HCT116 (cell line): Measurements from ENCODE around the gene KIF25. TPM values are rescaled to one million over a fixed set of nuclear protein-coding genes. Genes with fewer than 3 reads are reported as not detected.

ENCODE experiments used
- ATAC-seq: fragments of 200-7000 bp; cut with Tn5 transposase; 2 replicates; pipeline ENCODE4 v1.9.1; 2020; ENCODE audit warnings: mild to moderate bottlenecking, moderate library complexity
- BruUV-seq: library from RNA; stranded (reverse); fragments of 400-500 nt; replicated peaks from 2 replicates; lab custom pipeline; 2021; lab: Mats Ljungman, UMichigan
- CTCF ChIA-PET: fragments of 300-600 bp; sonication (Branson Sonifier 250); formaldehyde crosslinking; loops from one replicate; lab custom pipeline; 2021; ENCODE audit warnings: antibody characterized with exemption; lab: Charles Lee
- POLR2A ChIA-PET: fragments of 300-600, 350-600 bp; sonication (Branson Sonifier 250); formaldehyde crosslinking; loops from one replicate; lab custom pipeline; 2021; ENCODE audit warnings: antibody characterized with exemption; lab: Charles Lee
- RAD21 ChIA-PET, 2 experiments: fragments of 300-600 bp; sonication (Branson Sonifier 250); formaldehyde crosslinking; loops; one replicate each; lab custom pipeline; 2023; ENCODE audit warnings: low total read pairs in 2 of 2; ENCODE audit not compliant: uncharacterized antibody in 2 of 2, unreplicated experiment in 2 of 2, low non-redundant PET in 1 of 2; lab: Charles Lee
- DNase-seq: peaks from one replicate; pipeline ENCODE4 v3.0.0-alpha.2; 2010; ENCODE audit warnings: low read depth, low spot score
- H2AFZ ChIP-seq: fragments of 200-600 bp; shearing (Covaris generic), sonication (generic); 2 replicates; pipeline ENCODE4 v1.6.1; 2017; ENCODE audit warnings: low read depth, mixed run types, mixed read lengths, antibody characterized with exemption, low read length; ENCODE audit not compliant: poor library complexity, severe bottlenecking
- H3K27ac ChIP-seq: 2 replicates; pipeline ENCODE4 v1.5.1; 2012; ENCODE audit warnings: low read depth, low read length
- H3K27me3 ChIP-seq: fragments of 200-600 bp; sonication (generic); 2 replicates; pipeline ENCODE4 v1.6.1; 2016; ENCODE audit warnings: mixed run types, low read length, mixed read lengths; ENCODE audit not compliant: insufficient read depth
- H3K36me3 ChIP-seq, 2 experiments: fragments of 200-500 bp in 1 of 2; fragments of 200-600 bp in 1 of 2; sonication (Bioruptor generic) in 1 of 2; sonication (generic) in 1 of 2; 2 replicates each; pipeline versions ENCODE4 v1.5.1 to v1.6.1; 2014 to 2016; ENCODE audit warnings: low read length in 2 of 2, inconsistent platforms in 1 of 2, mixed read lengths in 1 of 2, mixed run types in 1 of 2; ENCODE audit not compliant: insufficient read depth in 2 of 2, control insufficient read depth in 1 of 2
- H3K4me1 ChIP-seq, 2 experiments: fragments of 200-600 bp in 1 of 2; sonication (generic) in 1 of 2; 2 replicates each; pipeline versions ENCODE4 v1.5.1 to v1.6.1; 2012 to 2017; ENCODE audit warnings: low read length in 2 of 2, inconsistent platforms in 1 of 2, mild to moderate bottlenecking in 1 of 2, mixed read lengths in 1 of 2, mixed run types in 1 of 2, moderate library complexity in 1 of 2; ENCODE audit not compliant: insufficient read depth in 2 of 2, control insufficient read depth in 1 of 2
- H3K4me2 ChIP-seq: fragments of 200-600 bp; sonication (generic); 2 replicates; pipeline ENCODE4 v1.6.1; 2017; ENCODE audit warnings: mixed run types, low read length, mixed read lengths
- H3K4me3 ChIP-seq, 2 experiments: fragments of 200-600 bp in 1 of 2; sonication (generic) in 1 of 2; replicated peaks in 1 of 2; 2 replicates each; pipeline ENCODE4 v1.5.1; 2011 to 2016; ENCODE audit warnings: low read length in 2 of 2, control low read depth in 1 of 2, low read depth in 1 of 2, mild to moderate bottlenecking in 1 of 2, mixed read lengths in 1 of 2, mixed run types in 1 of 2
- H3K79me2 ChIP-seq: fragments of 200-600 bp; sonication (generic); 2 replicates; pipeline ENCODE4 v1.6.1; 2017; ENCODE audit warnings: mild to moderate bottlenecking, mixed run types, low read length, moderate library complexity, mixed read lengths; ENCODE audit not compliant: insufficient read depth
- H3K9ac ChIP-seq: fragments of 200-600 bp; sonication (generic); 2 replicates; pipeline ENCODE4 v1.6.1; 2016; ENCODE audit warnings: low read length, mixed read lengths
- H3K9me2 ChIP-seq: fragments of 200-600 bp; sonication (generic), shearing (Covaris generic); 2 replicates; pipeline ENCODE4 v1.6.1; 2017; ENCODE audit warnings: mixed run types, mild to moderate bottlenecking, moderate library complexity; ENCODE audit not compliant: insufficient read depth
- H3K9me3 ChIP-seq, 2 experiments: fragments of 200-500 bp in 1 of 2; fragments of 200-600 bp in 1 of 2; sonication (Bioruptor generic) in 1 of 2; sonication (generic) in 1 of 2; 2 replicates each; pipeline ENCODE4 v1.6.1; 2014 to 2017; ENCODE audit warnings: low read length in 2 of 2, mixed read lengths in 2 of 2, inconsistent platforms in 1 of 2, low read depth in 1 of 2, mild to moderate bottlenecking in 1 of 2, mixed run types in 1 of 2, moderate library complexity in 1 of 2; ENCODE audit not compliant: control insufficient read depth in 1 of 2, insufficient read depth in 1 of 2
- H4K20me1 ChIP-seq: fragments of 200-600 bp; sonication (generic), shearing (Covaris generic); 2 replicates; pipeline ENCODE4 v1.6.1; 2017; ENCODE audit warnings: mixed run types, mild to moderate bottlenecking, moderate library complexity; ENCODE audit not compliant: insufficient read depth
- CBX3 ChIP-seq: IDR thresholded peaks from 2 replicates; pipeline ENCODE4 v1.6.1; 2012; ENCODE audit warnings: low read depth
- CEBPB ChIP-seq: IDR thresholded peaks from 2 replicates; pipeline ENCODE4 v1.6.1; 2012; ENCODE audit warnings: low read depth
- ELF1 ChIP-seq: IDR thresholded peaks from 2 replicates; pipeline ENCODE4 v1.6.1; 2012; ENCODE audit warnings: low read depth, borderline replicate concordance
- EZH2phosphoT487 ChIP-seq: fragments of 200-600 bp; IDR thresholded peaks from 2 replicates; pipeline ENCODE4 v1.6.1; 2018; ENCODE audit warnings: antibody characterized with exemption, borderline replicate concordance
- FOSL1 ChIP-seq: IDR thresholded peaks from 2 replicates; pipeline ENCODE4 v1.6.1; 2012; ENCODE audit warnings: low read depth
- POLR2A ChIP-seq: IDR thresholded peaks from 2 replicates; pipeline ENCODE4 v1.7.0; 2011; ENCODE audit warnings: borderline replicate concordance; ENCODE audit not compliant: insufficient read depth, insufficient read length; ENCODE audit errors: extremely low read depth
- REST ChIP-seq: IDR thresholded peaks from 2 replicates; pipeline ENCODE4 v1.6.1; 2012; ENCODE audit warnings: low read depth
- SP1 ChIP-seq: IDR thresholded peaks from 2 replicates; pipeline ENCODE4 v1.6.1; 2012; ENCODE audit warnings: low read depth
- SRF ChIP-seq: IDR thresholded peaks from 2 replicates; pipeline ENCODE4 v1.6.1; 2012; ENCODE audit warnings: low read depth
- TCF7L2 ChIP-seq: IDR thresholded peaks from 2 replicates; pipeline ENCODE4 v1.7.0; 2011; ENCODE audit warnings: borderline replicate concordance, inconsistent platforms; ENCODE audit not compliant: insufficient read depth, insufficient read length; ENCODE audit errors: extremely low read depth
- YY1 ChIP-seq: IDR thresholded peaks from 2 replicates; pipeline ENCODE4 v1.6.1; 2011; ENCODE audit warnings: low read length, low read depth, moderate library complexity, mild to moderate bottlenecking; ENCODE audit not compliant: insufficient replicate concordance; ENCODE audit errors: extremely low read depth
- ZFX ChIP-seq: fragments of 450-650 bp; IDR thresholded peaks from 2 replicates; pipeline ENCODE4 v1.6.1; 2017
- ZNF274 ChIP-seq: fragments of 200-500 bp; sonication (Bioruptor generic); IDR thresholded peaks from 2 replicates; pipeline ENCODE4 v1.6.1; 2014; ENCODE audit warnings: mild to moderate bottlenecking, low read depth, low read length, inconsistent platforms
- intact Hi-C: fragments of 100-400 bp; cut with micrococcal nuclease; formaldehyde crosslinking; loops from 2 replicates; pipeline ENCODE4 v1.10.0; 2022
- total RNA-seq: library from RNA; stranded (reverse); gene quantifications from one replicate; pipeline ENCODE4 v1.2.1, GENCODE V29; 2021; ENCODE audit not compliant: unreplicated experiment
- TF ChIP-seq, protein P1 (sequence below): IDR thresholded peaks from 2 replicates; pipeline ENCODE4 v1.6.1; 2012
- TF ChIP-seq, protein P2 (sequence below): IDR thresholded peaks from 2 replicates; pipeline ENCODE4 v1.6.1; 2012
- TF ChIP-seq, protein P3 (sequence below): IDR thresholded peaks from 2 replicates; pipeline ENCODE4 v1.6.1; 2011; ENCODE audit warnings: mild to moderate bottlenecking, low read length, moderate library complexity; ENCODE audit not compliant: insufficient replicate concordance; ENCODE audit errors: extremely low read depth

Gene KIF25
- total RNA-seq, 1 experiment from 2014 or later = not detected

- H4K20me1 ChIP-seq = no peaks in the 10 kb centered on the region
- RAD21 ChIA-PET = no interaction called here
- POLR2A ChIA-PET = no interaction called here
- H3K9ac ChIP-seq = no peak overlapping the region
- H3K4me1 ChIP-seq = peaks cover 7 to 13% of the 10 kb centered on the region in 2 experiments
- TF ChIP-seq, protein P1, sequence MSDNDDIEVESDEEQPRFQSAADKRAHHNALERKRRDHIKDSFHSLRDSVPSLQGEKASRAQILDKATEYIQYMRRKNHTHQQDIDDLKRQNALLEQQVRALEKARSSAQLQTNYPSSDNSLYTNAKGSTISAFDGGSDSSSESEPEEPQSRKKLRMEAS = no peak
- TF ChIP-seq YY1 (no peak), REST (no peak), TCF7L2 (no peak), POLR2A (no peak), SP1 (no peak), EZH2phosphoT487 (no peak), SRF (no peak), CBX3 (no peak), CEBPB (no peak), ZNF274 (no peak), ZFX (no peak), ELF1 (no peak), FOSL1 (no peak)
- TF ChIP-seq, protein P2, sequence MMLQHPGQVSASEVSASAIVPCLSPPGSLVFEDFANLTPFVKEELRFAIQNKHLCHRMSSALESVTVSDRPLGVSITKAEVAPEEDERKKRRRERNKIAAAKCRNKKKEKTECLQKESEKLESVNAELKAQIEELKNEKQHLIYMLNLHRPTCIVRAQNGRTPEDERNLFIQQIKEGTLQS = no peak
- TF ChIP-seq, protein P3, sequence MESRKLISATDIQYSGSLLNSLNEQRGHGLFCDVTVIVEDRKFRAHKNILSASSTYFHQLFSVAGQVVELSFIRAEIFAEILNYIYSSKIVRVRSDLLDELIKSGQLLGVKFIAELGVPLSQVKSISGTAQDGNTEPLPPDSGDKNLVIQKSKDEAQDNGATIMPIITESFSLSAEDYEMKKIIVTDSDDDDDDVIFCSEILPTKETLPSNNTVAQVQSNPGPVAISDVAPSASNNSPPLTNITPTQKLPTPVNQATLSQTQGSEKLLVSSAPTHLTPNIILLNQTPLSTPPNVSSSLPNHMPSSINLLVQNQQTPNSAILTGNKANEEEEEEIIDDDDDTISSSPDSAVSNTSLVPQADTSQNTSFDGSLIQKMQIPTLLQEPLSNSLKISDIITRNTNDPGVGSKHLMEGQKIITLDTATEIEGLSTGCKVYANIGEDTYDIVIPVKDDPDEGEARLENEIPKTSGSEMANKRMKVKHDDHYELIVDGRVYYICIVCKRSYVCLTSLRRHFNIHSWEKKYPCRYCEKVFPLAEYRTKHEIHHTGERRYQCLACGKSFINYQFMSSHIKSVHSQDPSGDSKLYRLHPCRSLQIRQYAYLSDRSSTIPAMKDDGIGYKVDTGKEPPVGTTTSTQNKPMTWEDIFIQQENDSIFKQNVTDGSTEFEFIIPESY = no peak
- CTCF ChIA-PET = no interaction called here
- no peaks in the 10 kb centered on the region for H3K36me3 ChIP-seq
- no peaks in the 10 kb centered on the region for H3K9me2 ChIP-seq
- intact Hi-C loops = no loop called here
- BruUV-seq = no TSS peak
- H3K27ac ChIP-seq = no peak overlapping the region
- H3K4me3 ChIP-seq = no peak overlapping the region
- DNase-seq = no peak
- H3K27me3 ChIP-seq = 0 out of 2 replicates have a peak, but pooled peaks cover 8% of the 10 kb centered on the region
- H3K9me3 ChIP-seq = no peaks in the 10 kb centered on the region
- no peak overlapping the region for H2AFZ ChIP-seq
- no peak for ATAC-seq
- no peaks in the 10 kb centered on the region for H3K79me2 ChIP-seq
- no peak overlapping the region for H3K4me2 ChIP-seq
Observed at GRCh38 chr6:168021581-168021980, 24.1 kb downstream of the KIF25 start.
